HuH-7 (cell line): ENCODE results near the gene GCAT.

Experiments used
- DNase-seq: peaks from one replicate; pipeline ENCODE4 v3.0.0; 2011; ENCODE audit warnings: low spot score

GCAT gene

GRCh38 chr22:37809672-37810333 is 2.1 kb downstream of the GCAT start:
- DNase-seq = no peak

DNA sequence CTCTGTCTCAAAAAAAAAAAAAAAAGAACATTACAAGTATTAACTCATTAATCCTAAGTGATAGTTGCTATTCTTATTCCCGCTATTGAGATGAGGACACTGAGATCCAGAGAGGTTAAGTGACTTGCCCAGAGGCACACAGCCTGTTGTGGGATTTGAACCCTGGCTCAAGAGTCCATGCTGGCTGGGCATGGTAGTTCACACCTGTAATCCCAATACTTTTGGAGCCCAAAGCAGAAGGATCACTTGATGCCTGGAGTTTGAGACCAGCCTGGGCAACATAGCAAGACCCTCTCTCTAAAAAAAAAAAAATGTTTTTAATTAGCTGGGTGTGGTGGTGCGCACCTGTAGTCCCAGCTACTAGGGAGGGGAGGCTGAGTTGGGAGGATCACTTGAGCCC is 4.1 kb downstream of the GCAT start:
- DNase-seq = no peak

DNA sequence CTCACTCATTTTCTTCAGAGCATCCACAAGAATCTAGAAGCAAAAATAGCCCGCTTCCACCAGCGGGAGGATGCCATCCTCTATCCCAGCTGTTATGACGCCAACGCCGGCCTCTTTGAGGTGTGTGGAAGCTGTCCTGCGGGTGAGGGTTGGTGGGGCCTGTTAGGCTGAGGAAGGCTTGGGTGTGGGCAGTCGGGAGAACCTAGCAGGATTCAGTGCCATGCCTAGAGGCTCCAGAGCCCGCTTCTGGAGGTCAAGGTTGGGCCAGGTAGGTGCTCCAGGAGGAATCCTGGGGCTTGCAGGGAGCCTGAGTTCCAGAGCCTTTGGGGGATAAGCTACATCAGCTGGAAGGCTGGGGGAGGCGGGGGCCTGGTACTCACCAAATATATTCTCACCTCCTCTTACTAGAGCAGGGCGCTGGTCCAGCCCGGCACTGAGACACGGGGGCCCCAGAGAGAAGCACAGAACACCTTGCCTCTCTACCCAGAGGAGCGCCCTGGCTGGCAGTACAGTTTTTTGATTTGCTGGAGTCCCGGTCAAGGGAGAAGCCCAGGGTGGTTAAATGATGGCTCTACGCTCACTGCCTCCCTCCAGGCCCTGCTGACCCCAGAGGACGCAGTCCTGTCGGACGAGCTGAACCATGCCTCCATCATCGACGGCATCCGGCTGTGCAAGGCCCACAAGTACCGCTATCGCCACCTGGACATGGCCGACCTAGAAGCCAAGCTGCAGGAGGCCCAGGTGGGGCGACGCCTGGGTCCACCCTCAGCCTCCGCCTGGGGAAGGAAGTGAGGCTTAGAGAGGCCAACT is 5.3 kb downstream of the GCAT start:
- no peak for DNase-seq

DNA sequence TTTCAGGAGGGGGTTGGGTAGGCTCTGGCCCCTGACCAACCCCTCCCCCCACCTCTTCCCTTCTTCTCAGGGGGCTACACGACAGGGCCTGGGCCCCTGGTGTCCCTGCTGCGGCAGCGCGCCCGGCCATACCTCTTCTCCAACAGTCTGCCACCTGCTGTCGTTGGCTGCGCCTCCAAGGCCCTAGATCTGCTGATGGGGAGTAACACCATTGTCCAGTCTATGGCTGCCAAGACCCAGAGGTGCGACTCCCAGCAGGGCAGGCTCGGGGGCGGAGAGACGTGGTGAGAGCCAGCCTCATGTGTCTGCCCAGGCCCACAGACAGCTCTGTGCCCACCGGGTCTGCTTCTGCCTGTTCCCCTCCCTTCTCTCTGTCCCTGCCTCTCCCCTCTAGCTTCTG is 7.9 kb downstream of the GCAT start:
- DNase-seq = no peak

DNA sequence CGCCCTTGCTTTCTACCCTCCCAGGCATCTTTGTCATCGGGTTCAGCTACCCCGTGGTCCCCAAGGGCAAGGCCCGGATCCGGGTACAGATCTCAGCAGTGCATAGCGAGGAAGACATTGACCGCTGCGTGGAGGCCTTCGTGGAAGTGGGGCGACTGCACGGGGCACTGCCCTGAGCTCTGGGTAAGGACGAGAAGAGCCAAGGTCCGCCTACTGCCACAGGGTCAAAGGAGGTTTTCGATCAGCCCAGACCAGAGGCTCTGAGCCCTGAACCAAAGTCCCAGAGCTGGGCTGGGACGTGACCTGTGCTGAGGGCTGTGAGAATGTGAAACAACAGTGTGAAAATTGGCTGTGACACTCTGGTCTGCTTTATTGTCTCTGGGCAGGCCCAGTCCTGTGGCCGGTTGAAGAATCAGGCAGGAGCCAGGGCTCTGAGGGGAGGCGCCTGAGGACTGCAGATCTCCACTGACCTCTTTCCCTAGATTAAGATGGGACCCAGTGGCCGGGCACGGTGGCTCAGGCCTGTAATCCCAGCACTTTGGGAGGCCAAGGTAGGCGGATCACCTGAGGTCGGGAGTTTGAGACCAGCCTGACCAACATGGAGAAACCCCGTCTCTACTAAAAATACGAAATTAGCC is 8.9 kb downstream of the GCAT start:
- no peak for DNase-seq

DNA sequence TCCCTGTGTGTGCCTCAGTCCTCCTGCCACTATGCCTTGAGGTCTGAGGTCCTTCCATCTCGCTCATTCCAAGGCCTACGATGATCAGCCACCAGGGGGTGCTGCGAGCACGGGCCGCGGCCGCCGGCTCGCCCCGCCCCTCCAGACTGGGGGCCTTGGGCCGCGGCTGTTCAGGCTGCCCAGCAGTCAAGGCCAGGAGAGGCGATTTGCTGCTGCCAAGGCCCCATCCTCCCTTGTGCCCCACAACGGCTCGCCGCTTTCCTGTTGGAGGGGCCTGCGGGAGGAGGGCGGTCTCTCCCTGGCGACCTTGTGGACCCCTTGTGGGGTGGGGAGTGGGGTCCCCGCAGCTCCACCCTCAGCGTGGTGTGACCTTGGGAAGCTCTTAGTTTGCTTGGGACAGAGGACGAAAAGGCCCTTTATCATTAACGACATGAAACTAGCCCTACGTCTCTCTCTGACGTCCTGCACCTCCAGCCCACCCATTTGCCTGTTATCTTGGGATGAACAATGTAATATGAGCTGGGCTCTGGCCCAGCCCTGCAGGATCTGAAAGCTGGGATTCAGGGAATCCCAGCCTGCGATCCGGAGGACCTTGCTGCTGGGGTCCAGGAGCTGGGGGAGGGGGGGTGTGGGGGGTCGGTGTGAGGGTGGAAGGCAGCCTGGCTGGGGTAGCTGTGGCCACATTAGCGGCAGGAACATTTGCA is 10.1 kb downstream of the GCAT start:
- DNase-seq = peak; percentile 96

- DNase-seq = peak; percentile 87
Observed at GRCh38 chr22:37818409-37819104, 10.8 kb downstream of the GCAT start.

GRCh38 chr22:37819105-37819433 is 11.3 kb downstream of the GCAT start:
- DNase-seq = no peak

DNA sequence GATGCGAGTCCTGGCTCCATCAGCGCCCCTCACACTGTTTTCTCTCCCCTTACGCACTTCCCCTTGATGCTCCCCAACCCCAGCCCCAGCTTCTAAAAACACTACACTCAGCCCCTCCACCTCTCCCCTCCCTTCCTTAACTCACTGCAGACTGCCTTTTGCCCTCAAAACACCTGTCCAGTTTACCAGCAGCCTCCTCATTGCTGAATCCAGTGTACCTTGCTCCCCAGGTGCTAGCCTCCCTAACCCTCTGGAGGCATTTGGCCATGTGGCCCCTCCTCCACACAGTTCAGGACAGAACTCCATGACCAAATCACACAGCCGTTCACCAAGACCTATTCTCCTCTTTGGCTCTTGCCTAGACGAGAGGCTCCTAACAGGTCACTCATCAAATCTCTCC is 12.6 kb downstream of the GCAT start:
- DNase-seq = no peak

GRCh38 chr22:37822079-37822833 is 14.5 kb downstream of the GCAT start:
- DNase-seq = peak; percentile 63

GRCh38 chr22:37823134-37823985 is 15.6 kb downstream of the GCAT start, which contains the start of gene GALR3:
Gene GALR3 (plus strand): TSS chr22:37823382. CDS start chr22:37823407, 25 bp downstream.
- DNase-seq = no peak

DNA sequence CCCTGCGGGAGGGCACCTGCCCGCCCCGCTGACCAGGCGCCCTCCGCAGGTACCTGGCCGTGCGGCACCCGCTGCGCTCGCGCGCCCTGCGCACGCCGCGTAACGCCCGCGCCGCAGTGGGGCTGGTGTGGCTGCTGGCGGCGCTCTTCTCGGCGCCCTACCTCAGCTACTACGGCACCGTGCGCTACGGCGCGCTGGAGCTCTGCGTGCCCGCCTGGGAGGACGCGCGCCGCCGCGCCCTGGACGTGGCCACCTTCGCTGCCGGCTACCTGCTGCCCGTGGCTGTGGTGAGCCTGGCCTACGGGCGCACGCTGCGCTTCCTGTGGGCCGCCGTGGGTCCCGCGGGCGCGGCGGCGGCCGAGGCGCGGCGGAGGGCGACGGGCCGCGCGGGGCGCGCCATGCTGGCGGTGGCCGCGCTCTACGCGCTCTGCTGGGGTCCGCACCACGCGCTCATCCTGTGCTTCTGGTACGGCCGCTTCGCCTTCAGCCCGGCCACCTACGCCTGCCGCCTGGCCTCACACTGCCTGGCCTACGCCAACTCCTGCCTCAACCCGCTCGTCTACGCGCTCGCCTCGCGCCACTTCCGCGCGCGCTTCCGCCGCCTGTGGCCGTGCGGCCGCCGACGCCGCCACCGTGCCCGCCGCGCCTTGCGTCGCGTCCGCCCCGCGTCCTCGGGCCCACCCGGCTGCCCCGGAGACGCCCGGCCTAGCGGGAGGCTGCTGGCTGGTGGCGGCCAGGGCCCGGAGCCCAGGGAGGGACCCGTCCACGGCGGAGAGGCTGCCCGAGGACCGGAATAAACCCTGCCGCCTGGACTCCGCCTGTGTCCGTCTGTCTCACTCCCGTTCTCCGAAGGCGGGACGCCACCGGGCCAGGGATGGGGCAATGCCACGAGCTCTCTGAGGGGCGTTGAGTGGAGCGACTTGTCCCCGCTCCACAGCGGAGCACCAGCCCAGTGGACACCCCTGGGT is 17.2 kb downstream of the GCAT start:
- DNase-seq = no peak

- DNase-seq = no peak
Observed at GRCh38 chr22:37827056-37827455, 19.3 kb downstream of the GCAT start.

- DNase-seq = no peak
Observed at GRCh38 chr22:37830093-37830842, 22.5 kb downstream of the GCAT start.

DNA sequence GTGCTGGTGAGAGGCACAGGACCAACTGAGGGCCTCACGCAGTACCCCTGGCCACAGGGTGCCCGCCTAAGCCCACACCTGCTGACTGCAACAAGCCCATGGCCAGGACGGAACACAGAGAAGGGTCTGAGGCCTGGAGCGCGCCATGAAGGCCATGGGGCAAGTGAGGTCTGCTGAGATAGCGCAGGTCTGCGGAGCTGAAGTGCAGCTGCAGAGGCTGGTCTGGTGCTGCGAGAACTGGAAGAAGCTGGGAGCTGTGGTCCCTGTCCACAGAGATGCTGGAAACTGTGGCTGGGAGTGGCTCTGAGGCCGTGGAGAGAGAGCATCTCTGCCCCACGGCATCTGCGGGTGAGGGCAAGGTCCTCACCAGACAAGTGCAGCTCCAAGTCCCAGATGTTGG is 23.7 kb downstream of the GCAT start:
- no peak for DNase-seq

DNA sequence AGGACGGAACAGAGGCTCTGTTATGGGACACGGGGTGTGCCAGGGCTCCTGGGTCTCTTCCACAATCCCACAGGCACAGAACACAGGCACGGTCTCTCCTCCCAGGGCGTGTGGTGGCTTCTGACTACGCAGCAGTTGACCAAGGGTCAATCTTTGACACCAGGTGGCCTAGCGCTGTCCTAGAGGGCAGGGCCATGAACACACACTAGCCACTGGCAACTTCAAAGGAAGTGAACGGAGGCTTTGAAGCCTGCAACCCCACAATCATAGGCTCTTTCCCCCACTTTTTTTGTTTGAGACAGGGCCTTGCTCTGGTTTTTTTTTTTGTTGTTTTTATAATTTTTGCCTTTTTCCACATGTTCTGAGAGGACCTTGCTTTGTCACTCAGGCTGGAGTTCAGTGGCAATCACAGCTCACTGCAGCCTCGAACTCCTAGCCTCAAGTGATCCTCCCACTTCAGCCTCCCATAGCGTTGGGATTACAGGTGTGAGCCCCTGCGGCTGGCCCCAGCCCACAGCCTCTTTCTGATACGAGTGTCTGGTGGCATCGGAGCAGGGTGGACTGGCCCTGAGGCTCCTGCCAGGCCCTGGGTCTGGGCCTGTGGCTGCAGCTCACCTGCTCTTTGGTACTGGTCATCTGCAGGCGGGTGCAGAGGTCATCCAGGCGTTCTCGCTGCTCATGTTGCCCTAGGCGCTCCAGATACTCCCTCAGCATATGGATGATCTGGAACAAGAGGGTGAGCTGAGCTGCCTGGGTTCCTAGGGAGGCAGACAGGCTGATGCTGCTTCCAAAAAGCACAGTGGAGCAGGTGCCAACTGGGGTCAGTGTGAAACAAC is 24.5 kb downstream of the GCAT start:
- DNase-seq = no peak

GRCh38 chr22:37842015-37842793 is 34.5 kb downstream of the GCAT start:
- DNase-seq = no peak
